AG08395 (cell line): Measurements from ENCODE around the gene MAMDC2.

Experiments
- DNase-seq: peaks from one replicate; pipeline ENCODE4 v3.0.0; 2012; ENCODE audit warnings: mixed read lengths, low spot score

The MAMDC2 gene

DNA sequence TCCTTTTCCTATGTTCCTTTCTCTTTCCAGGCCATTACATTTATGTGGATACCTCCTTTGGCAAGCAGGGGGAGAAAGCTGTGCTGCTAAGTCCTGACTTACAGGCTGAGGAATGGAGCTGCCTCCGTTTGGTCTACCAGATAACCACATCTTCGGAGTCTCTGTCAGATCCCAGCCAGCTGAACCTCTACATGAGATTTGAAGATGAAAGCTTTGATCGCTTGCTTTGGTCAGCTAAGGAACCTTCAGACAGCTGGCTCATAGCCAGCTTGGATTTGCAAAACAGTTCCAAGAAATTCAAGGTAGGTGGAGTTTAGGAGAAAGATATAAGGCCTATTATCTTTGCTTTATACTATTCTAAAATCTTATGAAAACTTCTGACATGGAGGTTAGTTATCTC is 64.5 kb downstream of the MAMDC2 start:
- DNase-seq, result no peak

DNA sequence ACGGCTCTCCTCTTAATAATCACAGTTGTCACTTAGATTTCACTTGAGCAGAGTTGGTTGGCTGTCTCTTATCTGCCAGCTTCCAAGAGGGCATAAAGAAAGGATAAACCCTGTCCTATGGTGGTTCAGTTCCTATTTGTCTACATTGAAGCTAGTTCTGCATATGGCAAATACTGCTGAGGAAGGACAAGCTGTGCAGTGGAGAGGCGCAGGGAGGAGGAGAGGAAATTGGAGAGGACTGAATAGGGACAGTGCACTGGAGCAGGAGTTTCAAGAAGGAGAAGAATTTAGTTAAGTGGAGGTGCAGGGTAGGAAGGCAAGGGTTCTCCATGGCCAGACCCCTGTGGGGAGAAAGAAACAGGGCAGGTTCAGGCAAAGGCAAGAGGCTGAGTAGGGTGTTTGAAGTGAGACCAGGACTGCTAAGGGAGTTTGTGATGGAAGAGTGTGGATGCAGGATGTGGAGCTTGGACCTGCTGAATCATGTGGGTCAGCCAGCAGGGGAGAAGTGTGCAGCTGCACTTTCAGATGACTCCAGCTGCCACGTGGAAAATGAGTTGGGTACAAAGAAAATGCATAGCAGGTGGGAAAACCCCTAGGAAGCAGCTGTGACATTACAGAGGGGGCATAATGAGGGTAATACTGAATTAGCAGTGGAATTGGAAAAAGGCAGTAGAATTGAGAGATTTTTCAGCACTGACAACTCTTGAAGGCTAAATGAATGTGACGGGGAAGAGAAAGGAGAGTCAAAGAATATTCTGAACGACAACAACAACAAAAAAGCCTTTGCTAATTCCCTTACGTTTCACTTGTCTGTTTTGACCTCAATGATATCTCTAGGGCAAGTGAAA is 66.8 kb downstream of the MAMDC2 start:
- no peak for DNase-seq

DNA sequence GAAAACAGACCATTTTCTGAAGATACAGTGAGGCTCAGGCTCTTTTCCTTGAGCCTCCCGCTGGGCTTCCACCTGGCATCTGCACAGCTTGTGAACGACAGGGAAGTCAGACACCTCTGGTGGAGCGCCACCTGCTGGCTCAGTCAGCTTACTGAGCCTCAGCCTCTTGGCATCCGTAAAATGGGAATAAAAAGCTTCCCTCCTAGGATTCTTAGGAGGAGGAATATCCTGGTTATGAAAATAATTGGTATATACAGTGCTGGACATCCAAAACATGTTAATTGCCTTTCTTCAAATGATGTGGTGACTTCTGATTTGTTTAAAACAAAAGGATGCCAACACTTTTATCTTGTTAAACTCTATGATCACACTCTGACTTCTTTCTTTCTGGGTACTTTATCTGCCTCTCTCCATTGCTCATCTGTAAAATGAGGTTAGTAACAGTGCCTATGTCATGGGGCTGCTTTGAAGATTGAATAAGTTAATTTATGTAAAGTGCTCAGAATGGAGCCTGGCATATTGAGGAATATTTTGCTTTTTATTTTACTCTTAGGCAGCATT is 67.5 kb downstream of the MAMDC2 start:
- DNase-seq, result peak; percentile 58

DNA sequence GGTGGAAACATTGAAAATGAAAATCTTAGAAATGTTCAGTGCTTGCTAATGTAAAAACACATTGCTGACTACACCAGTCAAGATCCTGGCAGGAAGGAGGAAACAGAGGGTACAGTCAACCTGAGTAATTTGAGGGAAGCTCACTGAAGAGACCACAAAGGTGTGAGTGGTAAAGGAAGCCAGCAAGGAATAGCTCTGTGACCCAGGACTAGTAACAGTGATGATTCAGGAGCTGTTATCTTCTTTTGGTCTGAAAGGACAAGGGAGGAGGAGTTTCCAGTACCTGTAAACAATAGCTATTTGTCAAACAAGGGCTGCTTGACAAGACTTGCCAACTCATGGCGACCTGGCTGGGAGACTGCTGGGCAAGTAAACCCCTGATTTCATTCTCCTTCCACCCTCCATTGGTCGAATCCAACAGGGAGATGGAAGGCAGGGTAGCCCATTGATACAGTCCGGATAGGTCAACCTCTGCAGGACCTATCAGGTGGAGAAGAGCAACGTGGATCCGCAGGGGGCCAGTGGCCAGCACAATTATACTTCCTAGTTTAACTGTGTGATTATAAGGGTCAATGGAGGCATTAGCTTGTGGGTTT is 68.1 kb downstream of the MAMDC2 start:
- DNase-seq, result no peak

DNA sequence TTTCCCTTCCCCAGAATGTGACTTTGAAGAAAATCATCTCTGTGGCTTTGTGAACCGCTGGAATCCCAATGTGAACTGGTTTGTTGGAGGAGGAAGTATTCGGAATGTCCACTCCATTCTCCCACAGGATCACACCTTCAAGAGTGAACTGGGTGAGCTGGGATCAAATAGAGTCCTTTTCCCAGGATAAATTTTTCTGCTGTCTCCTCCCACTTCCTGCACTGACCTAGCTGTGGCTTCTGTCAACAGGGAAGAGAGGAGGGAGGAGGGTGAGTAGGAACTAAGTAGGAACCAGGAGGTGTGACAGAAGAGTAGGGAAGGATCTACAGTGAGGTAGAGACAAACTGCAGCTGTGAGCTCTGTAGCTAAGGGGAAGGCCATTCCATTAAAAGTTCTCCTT is 69.3 kb downstream of the MAMDC2 start:
- DNase-seq, result no peak

DNA sequence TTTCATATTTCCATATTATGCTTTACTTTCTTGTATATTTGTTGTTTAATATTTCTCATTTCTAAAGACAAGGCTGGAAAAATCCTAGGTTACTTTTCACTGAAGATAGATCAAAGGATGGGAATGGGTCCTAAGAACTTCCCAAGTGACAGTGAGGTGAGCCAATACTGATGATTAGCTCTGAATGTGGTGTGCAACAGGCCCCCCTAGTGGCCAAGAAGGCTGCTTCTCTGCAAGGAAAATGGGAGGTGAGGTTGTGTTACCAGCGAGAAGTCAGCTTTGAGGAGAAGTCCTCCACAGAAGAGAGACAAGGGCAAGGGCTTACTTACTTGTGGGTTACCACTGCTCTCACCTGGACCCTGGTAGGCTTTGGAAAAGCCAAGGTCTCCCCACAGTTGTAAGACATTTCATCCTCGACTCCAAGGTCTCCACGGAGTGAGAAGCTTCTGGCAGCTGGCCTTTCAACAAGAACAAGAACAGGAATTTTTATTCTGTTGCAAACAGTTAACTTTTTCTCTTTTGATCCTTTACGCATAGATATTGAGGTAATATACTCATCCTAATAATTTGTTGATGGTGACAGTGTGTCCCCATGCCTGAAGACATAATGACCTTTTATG is 69.9 kb downstream of the MAMDC2 start:
- peak; percentile 85 for DNase-seq

DNA sequence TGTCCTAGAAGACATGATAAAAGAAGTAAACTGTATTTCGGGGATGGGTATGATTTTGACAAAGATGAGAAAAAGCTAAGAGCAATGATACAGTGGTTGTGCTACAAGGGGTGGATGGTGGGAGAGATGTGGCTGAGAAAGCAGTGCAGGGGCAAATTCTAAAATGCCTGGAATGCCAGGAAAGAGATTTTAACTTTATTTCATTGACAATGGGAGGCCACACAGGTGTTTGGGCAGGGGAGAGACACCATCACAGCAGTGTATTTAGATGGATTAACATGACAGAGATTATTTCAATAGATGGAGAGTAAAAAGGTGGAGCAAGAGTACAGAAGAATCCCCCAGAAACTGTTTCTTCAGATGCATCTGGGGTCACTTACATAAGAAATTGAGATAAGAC is 71.2 kb downstream of the MAMDC2 start:
- no peak for DNase-seq

DNA sequence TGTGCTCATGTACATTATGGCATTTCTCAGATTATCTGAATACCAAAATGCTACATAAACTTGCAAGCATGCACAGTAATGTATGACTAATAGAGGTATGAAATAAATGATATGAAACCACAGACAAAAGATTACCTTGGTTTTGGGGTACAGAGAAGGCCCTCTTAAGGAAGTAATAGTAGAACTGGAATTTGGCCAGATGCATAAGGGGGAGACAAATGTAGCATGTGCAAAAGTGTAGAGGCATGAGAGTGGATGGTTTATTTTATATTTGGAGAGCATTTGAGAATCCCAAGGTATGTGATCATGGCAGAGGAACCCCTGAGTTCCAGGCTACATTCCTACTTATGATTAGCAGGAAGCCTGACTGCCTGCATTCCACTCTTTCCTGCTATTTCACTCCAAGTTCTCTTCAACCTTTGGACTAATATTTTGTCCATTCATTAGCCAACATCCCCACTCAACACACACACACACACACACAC is 74.2 kb downstream of the MAMDC2 start:
- DNase-seq, result peak; percentile 17

DNA sequence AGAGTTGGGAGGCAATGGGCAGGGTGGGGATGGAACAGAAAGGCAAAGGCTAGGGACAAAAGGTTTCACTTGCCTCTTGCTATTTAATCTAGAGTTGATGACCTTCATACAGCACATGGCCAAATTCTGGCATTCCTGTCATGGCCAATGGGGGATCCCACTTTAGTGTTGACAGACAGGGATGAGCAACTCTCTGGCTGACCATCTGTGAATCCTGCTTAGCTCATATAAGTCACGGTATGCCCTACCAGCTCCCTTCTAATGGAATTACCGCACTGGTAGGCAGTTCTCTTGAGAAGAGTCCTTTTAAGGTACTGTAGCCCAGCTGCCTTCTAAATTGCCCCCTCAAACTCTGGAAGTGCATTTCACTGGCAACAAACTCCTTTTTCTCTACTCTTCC is 76.1 kb downstream of the MAMDC2 start:
- DNase-seq, result no peak

DNA sequence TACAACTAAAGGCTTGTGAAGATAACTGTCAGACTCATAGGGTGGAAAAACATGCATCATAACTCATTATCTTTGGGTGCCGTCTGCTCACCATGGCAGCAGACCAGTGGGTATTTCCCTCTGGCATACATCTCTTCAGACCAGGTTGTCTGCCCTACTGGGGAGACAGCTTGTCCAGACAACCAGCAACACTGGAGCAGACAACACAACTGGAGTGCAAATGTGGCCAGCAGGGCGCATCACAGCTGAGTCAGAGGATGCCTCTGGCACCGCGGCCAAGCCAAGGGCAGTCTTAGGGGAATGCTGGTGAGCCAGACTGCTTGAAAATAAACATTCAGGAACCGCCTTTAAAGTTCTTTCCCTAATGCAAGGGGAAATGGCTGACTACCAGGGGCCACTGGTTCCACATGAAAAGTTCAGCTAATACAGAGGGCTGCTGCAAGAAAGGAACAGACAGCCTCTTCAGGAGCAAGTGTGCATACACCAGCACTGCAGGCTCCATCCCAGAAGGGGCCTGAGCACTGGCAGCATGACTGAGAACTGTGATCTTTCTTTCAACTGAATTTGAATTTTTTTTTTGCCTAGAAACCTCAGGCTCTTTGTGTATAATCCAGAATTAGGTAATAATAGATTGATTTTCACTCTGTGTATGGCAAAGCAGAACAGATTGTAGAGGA is 77.3 kb downstream of the MAMDC2 start:
- DNase-seq, result peak; percentile 92

DNA sequence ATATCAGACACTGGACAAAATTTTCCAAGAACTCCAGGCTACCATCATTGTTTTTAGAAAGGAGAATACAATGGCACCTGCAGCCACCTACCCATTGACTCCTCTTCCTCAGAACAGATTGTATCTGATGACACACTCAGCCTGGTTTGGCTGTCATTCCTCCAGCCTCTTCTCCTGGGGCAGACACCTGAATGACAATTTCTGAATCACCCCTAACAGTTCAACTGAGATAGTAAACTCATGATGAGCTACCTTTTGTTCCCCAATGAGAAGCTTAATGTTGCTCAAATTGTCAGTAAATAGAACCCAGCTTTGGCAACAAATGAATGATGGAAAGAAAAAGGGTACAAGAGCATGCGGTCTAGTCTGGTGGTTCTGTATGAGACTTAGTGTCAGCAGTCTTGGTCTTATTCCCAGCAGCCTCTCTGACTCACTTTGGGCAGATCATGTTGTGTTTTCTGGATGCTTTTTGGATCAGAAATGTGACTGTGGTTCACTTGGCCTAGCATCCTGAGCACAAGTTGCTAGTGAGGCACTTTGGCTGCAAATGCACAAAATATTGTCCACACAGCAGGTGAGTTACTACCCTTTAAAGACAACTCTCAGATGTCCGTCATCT is 78.3 kb downstream of the MAMDC2 start:
- peak; percentile 52 for DNase-seq

DNA sequence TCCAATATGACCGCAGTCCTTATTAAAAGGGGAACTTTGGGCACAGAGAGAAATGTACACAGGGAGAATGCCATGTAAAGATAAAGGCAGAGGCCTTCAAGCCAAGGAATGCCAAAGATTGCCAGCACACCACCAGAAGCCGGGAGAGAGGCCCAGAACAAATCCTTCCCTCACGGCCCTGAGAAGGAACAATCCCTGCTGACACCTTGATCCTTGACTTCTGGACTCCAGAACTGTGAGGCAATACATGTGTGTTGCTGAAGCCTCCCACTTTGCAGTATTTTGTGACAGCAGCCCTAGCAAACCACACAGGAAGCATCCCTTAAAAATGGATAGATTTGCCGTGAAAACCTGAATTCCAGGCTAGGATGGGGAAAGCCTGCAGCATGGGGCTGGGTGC is 80.0 kb downstream of the MAMDC2 start:
- DNase-seq, result no peak

DNA sequence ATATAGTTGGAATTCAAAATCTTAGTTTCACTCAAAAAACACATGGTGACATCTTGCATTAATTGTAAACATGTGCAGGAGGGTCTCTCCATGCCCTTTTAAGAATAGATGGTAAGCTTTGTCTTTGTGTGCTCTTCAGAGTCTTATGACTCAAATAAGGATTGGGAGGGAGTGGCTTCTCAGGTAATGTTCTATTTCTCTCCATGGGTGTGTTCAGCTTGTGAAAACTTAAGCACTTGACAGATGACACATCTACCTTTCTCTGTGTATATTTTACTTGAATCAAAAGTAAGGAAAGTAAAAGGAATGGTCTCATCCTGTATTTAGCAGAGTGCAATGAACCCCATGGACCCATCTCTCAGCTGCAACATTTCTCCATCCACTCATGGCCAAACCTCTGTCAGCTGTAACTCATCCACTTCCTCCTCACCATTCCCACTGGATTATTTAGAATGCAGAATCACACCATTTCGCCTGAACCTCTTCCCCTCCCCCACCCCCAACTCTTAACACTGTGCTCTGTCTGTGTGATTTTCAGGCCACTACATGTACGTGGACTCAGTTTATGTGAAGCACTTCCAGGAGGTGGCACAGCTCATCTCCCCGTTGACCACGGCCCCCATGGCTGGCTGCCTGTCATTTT is 82.1 kb downstream of the MAMDC2 start:
- no peak for DNase-seq

DNA sequence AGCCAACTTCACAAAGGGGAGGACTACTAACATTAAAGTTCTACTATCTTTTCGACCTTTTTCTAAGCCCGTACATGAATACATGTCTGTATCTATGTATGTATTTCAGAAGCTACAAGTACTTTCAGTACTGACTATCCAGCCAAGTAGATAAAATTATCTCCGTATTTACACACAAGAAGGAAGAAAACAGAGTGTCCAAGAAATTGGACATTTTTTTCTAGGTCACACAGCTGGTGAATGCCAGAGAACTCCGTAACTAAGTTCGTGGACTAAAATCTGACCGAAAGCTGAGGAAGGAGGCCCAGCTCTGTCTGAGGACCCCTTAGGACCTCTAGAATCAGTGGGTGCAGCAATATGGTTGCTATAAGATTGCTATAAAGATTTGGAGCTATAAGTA is 83.4 kb downstream of the MAMDC2 start:
- no peak for DNase-seq

DNA sequence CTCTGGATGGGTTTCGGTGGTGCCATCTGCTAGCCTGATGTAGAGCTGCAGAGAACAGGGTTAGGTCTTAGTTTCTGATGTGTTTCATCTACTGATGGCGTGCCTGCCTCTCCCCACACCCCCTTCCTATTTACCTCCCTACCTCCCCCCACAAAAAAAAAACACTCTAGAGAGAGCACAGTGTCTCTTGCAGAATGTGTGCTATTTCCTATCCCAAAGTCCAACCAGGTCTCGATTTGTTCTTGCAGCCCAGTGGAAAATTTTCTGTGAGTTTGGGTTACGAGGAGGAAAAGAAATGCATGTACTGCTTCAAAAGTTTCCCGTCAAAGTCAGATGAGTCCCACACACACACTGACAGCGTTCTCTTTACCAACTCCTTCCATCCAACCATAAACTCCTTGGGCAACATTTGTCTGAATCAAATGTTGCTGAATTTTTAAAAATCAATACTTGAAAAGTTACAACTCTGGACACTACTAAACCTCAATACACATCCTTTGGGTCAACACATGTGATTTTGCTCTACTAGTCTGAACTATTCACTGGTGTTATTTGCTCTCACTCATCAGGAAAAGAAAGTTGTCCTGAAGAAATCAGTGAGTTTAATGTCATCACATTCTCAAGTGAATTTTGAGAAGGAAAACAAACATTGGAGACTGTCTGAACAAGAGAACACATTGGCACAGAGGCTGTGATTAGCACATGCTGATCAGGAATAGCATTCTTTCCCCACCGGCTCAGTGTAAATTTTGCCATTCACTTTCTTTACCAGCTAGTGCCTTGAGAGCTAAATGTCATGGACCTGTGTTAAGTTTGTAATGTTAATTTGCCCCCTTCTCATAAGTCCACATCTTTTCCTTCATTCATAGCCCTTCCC is 84.1 kb downstream of the MAMDC2 start:
- DNase-seq, result no peak

DNA sequence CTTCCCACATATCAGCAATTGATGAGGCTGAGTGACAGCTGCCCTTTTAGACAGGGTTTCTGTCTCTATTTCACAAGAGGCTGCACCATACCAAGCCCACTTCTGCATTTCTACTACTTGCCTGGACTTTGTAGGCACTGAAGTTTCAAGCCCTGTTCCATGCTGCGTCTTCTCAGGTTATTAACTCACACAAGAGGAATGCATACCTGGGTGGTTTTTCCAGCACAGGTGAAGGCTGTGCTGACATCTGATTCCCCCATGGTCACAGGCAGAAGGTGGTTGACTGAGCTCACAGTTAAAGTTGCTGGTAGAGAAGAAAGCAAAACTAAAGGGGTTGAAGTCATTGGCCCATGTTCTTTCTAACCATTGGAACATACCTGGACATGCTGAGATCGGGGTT is 86.6 kb downstream of the MAMDC2 start:
- no peak for DNase-seq

DNA sequence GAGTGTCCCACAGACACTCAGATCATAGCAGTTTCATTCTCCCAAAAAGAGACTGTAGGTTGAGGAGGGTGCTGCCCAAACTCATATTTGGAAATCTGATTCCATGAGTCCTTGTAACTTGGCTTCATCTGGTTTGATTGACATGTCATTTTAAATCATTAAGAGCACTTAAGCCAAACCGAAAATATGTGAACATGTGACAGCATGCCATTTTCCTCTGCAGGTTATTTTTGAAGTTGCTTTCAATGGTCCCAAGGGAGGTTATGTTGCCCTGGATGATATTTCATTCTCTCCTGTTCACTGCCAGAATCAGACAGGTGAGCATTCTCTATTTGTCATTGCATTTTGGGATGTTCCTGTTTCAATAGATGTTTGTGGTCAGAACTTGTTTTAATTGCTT is 87.6 kb downstream of the MAMDC2 start:
- DNase-seq, result no peak

DNA sequence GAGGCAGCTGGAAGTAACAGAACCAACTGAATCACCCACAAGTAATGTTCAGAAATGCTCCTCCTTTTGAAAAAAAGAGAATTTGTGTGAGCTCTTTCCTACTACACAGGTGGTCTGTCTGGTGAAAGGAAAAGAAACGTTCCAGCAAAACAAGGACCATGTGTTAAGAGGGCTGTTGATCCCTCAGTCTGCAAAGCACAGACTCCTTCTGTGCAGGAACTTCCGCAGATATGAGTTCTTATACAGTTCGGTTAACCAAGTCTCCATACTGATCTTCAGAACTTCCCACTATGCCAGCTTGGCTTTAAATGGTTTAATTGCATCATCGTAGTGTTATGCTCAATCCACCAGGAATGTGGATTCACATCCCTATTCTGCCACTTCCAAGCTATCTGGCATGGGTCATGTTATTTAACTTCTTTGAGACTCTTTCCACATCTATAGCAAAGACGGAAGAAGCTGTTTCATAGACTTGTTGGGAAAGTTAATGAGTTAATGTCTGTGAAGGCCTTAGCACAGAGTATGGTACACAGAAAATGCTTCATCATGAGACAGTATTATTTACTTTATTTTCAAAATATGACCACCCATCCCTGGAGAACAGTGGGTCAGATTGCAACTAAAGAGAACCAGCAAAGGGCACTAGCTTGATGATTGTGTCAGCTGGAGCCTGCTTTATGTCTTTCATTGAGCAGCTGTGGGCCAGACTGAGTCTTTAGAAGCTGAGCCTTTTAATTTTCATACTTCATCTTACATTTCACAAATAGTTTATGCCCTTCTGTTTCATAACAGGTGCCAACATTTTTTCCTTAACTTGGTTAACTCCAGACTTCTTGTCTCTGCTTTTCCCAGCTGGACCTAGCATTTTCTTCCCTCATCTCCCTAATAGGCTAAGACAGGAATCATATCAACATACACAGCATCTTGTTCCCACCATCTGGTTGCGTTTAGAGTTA is 89.9 kb downstream of the MAMDC2 start:
- DNase-seq, result peak; percentile 40

DNA sequence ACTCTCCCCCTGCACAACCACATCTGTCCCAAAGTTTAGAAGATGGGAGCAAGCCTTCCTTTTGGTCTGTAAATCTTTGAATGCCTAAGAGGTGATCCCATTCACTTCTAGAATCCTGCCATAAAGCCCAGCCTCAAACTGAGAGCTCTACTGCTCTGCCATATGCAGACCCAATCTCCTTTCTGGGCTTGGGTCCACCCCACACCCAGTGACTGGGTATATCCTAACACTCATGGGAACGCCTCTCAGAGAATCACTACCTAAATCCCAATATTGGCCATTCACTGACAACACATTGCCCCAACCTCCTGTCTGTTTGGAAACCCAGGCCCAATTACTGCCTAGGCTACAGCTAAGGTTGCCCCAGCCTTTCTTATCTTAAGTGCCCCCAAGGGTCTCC is 90.7 kb downstream of the MAMDC2 start:
- no peak for DNase-seq
